Activated CD8-positive, alpha-beta memory T cell treated with anti-CD3 and anti-CD28 coated beads, Interleukin-2, amount 50 U/mL, for 48 hours (primary cell): ENCODE measurements around the gene FAT1.
"Not testable (repeated sequence)": the region's sequence is repeated elsewhere in the genome, so short reads cannot be mapped to it uniquely, and the experiment has no call there.

ENCODE experiments used
- DNase-seq: peaks from one replicate; pipeline ENCODE4 v3.0.0-alpha.2; 2020

The FAT1 gene

GRCh38 chr4:186723292-186724057 lies at the start of gene FAT1:
Gene FAT1, minus strand, starts transcription at chr4:186723856. Its CDS starts 14,029 bp downstream, at chr4:186709827.
- peak; percentile 50 for DNase-seq

GRCh38 chr4:186772936-186773487 lies 49.4 kb upstream of the FAT1 start:
- DNase-seq, result no peak

GRCh38 chr4:186771624-186772023 lies 48.0 kb upstream of the FAT1 start:
- DNase-seq, result no peak

GRCh38 chr4:186770481-186771175 lies 47.0 kb upstream of the FAT1 start:
- no peak for DNase-seq

GRCh38 chr4:186767794-186768193 lies 44.1 kb upstream of the FAT1 start:
- DNase-seq, result no peak

GRCh38 chr4:186765673-186766546 lies 42.3 kb upstream of the FAT1 start:
- no peak for DNase-seq

- no peak for DNase-seq
Measured at GRCh38 chr4:186765138-186765537, 41.5 kb upstream of the FAT1 start.

- no peak for DNase-seq
Measured at GRCh38 chr4:186764457-186764856, 40.8 kb upstream of the FAT1 start.

GRCh38 chr4:186762865-186763264 lies 39.2 kb upstream of the FAT1 start:
- DNase-seq, result no peak

- DNase-seq, result no peak
Measured at GRCh38 chr4:186762361-186762760, 38.7 kb upstream of the FAT1 start.

- DNase-seq, result not testable (repeated sequence)
Measured at GRCh38 chr4:186761956-186762355, 38.3 kb upstream of the FAT1 start.

GRCh38 chr4:186761393-186761792 lies 37.7 kb upstream of the FAT1 start:
- DNase-seq, result no peak

- no peak for DNase-seq
Measured at GRCh38 chr4:186760576-186760975, 36.9 kb upstream of the FAT1 start.

- DNase-seq, result no peak
Measured at GRCh38 chr4:186759990-186760389, 36.3 kb upstream of the FAT1 start.

GRCh38 chr4:186758929-186759682 lies 35.5 kb upstream of the FAT1 start:
- DNase-seq, result no peak

GRCh38 chr4:186757696-186758355 lies 34.2 kb upstream of the FAT1 start:
- no peak for DNase-seq

GRCh38 chr4:186756550-186756949 lies 32.9 kb upstream of the FAT1 start:
- not testable (repeated sequence) for DNase-seq

GRCh38 chr4:186755550-186756519 lies 32.2 kb upstream of the FAT1 start:
- no peak for DNase-seq

- DNase-seq, result no peak
Measured at GRCh38 chr4:186754976-186755375, 31.3 kb upstream of the FAT1 start.

GRCh38 chr4:186752325-186752724 lies 28.7 kb upstream of the FAT1 start:
- DNase-seq, result no peak
